OCI-LY3 (cell line): ENCODE results near the gene MSI2.

ENCODE experiments used
- H2AFZ ChIP-seq: fragments of 200-600, 300-600 bp; shearing (Covaris generic); 2 replicates; pipeline ENCODE4 v1.6.0; 2014; ENCODE audit warnings: antibody characterized with exemption, low read depth, low read length
- H3K27ac ChIP-seq: fragments of 200-600, 300-600 bp; sonication (generic); 2 replicates; pipeline ENCODE4 v1.5.1; 2014; ENCODE audit warnings: mild to moderate bottlenecking, low read length, moderate library complexity, mixed read lengths
- H3K27me3 ChIP-seq: fragments of 200-600, 300-600 bp; sonication (generic); 2 replicates; pipeline ENCODE4 v1.6.1; 2014; ENCODE audit warnings: low read depth, low read length, mixed read lengths
- H3K36me3 ChIP-seq: fragments of 200-600, 300-600 bp; sonication (generic); replicated peaks from 2 replicates; pipeline ENCODE3; 2014; ENCODE audit warnings: low read depth, low read length, mixed read lengths
- H3K4me1 ChIP-seq: fragments of 300-600, 200-600 bp; sonication (generic); 2 replicates; pipeline ENCODE4 v1.6.1; 2014; ENCODE audit warnings: low read length, mixed read lengths
- H3K4me2 ChIP-seq: fragments of 200-600, 300-600 bp; sonication (generic); 2 replicates; pipeline ENCODE4 v1.6.1; 2014; ENCODE audit warnings: low read length, mixed read lengths
- H3K4me3 ChIP-seq: fragments of 300-600, 200-600 bp; sonication (generic); 2 replicates; pipeline ENCODE4 v1.5.1; 2014; ENCODE audit warnings: antibody characterized with exemption, mild to moderate bottlenecking, low read length, moderate library complexity
- H3K79me2 ChIP-seq: fragments of 300-600, 200-600 bp; shearing (Covaris generic); 2 replicates; pipeline ENCODE4 v1.6.1; 2014; ENCODE audit warnings: mild to moderate bottlenecking, low read length, mixed read lengths
- H3K9ac ChIP-seq: fragments of 300-600, 200-600 bp; shearing (Covaris generic); 2 replicates; pipeline ENCODE4 v1.6.0; 2014; ENCODE audit warnings: mild to moderate bottlenecking, low read length, moderate library complexity
- H3K9me3 ChIP-seq: fragments of 200-600, 300-600 bp; shearing (Covaris generic); 2 replicates; pipeline ENCODE4 v1.6.1; 2014; ENCODE audit warnings: low read length, mixed read lengths; ENCODE audit not compliant: insufficient read depth
- H4K20me1 ChIP-seq: fragments of 200-600, 300-600 bp; sonication (generic); 2 replicates; pipeline ENCODE4 v1.6.1; 2016; ENCODE audit warnings: low read length, mixed read lengths; ENCODE audit not compliant: insufficient read depth
- CTCF ChIP-seq: fragments of 200-600, 300-600 bp; sonication (generic); IDR thresholded peaks from 2 replicates; pipeline ENCODE4 v1.5.1; 2014; ENCODE audit warnings: antibody characterized with exemption, low read length, low read depth
- EZH2phosphoT487 ChIP-seq: fragments of 200-600 bp; shearing (Covaris generic); IDR thresholded peaks from 2 replicates; pipeline ENCODE4 v1.6.1; 2018; ENCODE audit warnings: antibody characterized with exemption, mixed run types, low read depth

The MSI2 gene

GRCh38 chr17:57533684-57534305 lies 277.5 kb downstream of the MSI2 start:
- no peak overlapping the region for H3K27ac ChIP-seq

GRCh38 chr17:57534863-57535248 lies 278.5 kb downstream of the MSI2 start:
- Histone ChIP-seq H3K79me2 (no peaks in the 10 kb centered on the region), H3K36me3 (peaks cover under 1% of the 10 kb centered on the region), H3K9me3 (no peaks in the 10 kb centered on the region), H3K4me1 (peaks cover 16% of the 10 kb centered on the region), H3K4me3 (no peak overlapping the region), H3K4me2 (no peak overlapping the region), H4K20me1 (no peaks in the 10 kb centered on the region), H3K27me3 (no peaks in the 10 kb centered on the region), H2AFZ (no peak overlapping the region), H3K27ac (no peak overlapping the region), H3K9ac (no peak overlapping the region)
- TF ChIP-seq CTCF (no peak), EZH2phosphoT487 (no peak)

More at GRCh38 chr17:57533684-57534305, 277.5 kb downstream of the MSI2 start:
- Histone ChIP-seq H2AFZ (no peak overlapping the region), H3K27me3 (no peaks in the 10 kb centered on the region), H3K9ac (no peak overlapping the region), H4K20me1 (no peaks in the 10 kb centered on the region), H3K4me3 (no peak overlapping the region), H3K4me1 (peaks cover 15% of the 10 kb centered on the region), H3K79me2 (no peaks in the 10 kb centered on the region), H3K9me3 (no peaks in the 10 kb centered on the region), H3K4me2 (no peak overlapping the region), H3K36me3 (peaks cover 5% of the 10 kb centered on the region)
- TF ChIP-seq EZH2phosphoT487 (no peak), CTCF (no peak)

GRCh38 chr17:57535249-57535966 lies 279.1 kb downstream of the MSI2 start:
- TF ChIP-seq EZH2phosphoT487 (no peak), CTCF (no peak)

GRCh38 chr17:57536289-57536688 lies 280.0 kb downstream of the MSI2 start:
- no peak overlapping the region for H3K4me2 ChIP-seq
- H3K79me2 ChIP-seq, result no peaks in the 10 kb centered on the region
- no peaks in the 10 kb centered on the region for H3K36me3 ChIP-seq
- H3K9me3 ChIP-seq, result no peaks in the 10 kb centered on the region
- H3K4me1 ChIP-seq, result peaks cover 29% of the 10 kb centered on the region
- H3K4me3 ChIP-seq, result no peak overlapping the region
- no peak for TF ChIP-seq EZH2phosphoT487
- no peak for TF ChIP-seq CTCF
- H3K27ac ChIP-seq, result no peak overlapping the region
- H3K27me3 ChIP-seq, result no peaks in the 10 kb centered on the region
- no peaks in the 10 kb centered on the region for H4K20me1 ChIP-seq
- H2AFZ ChIP-seq, result no peak overlapping the region
- no peak overlapping the region for H3K9ac ChIP-seq

More at GRCh38 chr17:57535249-57535966, 279.1 kb downstream of the MSI2 start:
- Histone ChIP-seq H3K27ac (no peak overlapping the region), H4K20me1 (no peaks in the 10 kb centered on the region), H3K4me3 (no peak overlapping the region), H3K36me3 (no peaks in the 10 kb centered on the region), H3K79me2 (no peaks in the 10 kb centered on the region), H3K4me1 (peaks cover 20% of the 10 kb centered on the region), H3K9me3 (no peaks in the 10 kb centered on the region), H3K9ac (no peak overlapping the region), H3K27me3 (no peaks in the 10 kb centered on the region), H3K4me2 (no peak overlapping the region), H2AFZ (no peak overlapping the region)
